NCI-H1694 (cell line): ENCODE results near the gene ZMYM4.
A peak's percentile ranks its signal among the peaks of the same experiment; 100 is the strongest.
"Not testable (repeated sequence)": the region's sequence is repeated elsewhere in the genome, so short reads cannot be mapped to it uniquely, and the experiment has no call there.

Source experiments
- DNase-seq: peaks from one replicate; lab custom pipeline; 2025; lab: John Stamatoyannopoulos, UW

ZMYM4 gene

GRCh38 chr1:35268282-35269200, at the start of gene ZMYM4:
Gene ZMYM4, plus strand, starts transcription at chr1:35268709. Its CDS starts 338 bp downstream, at chr1:35269047.
- peak; percentile 93 for DNase-seq

GRCh38 chr1:35220976-35221375, 47.5 kb upstream of the ZMYM4 start:
- no peak for DNase-seq

- DNase-seq: no peak
These were observed 46.0 kb upstream of the ZMYM4 start for GRCh38 chr1:35222322-35223083.

GRCh38 chr1:35223084-35223630, 45.4 kb upstream of the ZMYM4 start:
- no peak for DNase-seq

- DNase-seq: no peak
These were observed 42.0 kb upstream of the ZMYM4 start for GRCh38 chr1:35226546-35226945.

- DNase-seq: no peak
These were observed 38.7 kb upstream of the ZMYM4 start for GRCh38 chr1:35229587-35230360.

- no peak for DNase-seq
These were observed 37.2 kb upstream of the ZMYM4 start for GRCh38 chr1:35231287-35231686.

GRCh38 chr1:35236772-35237171, 31.7 kb upstream of the ZMYM4 start:
- not testable (repeated sequence) for DNase-seq

GRCh38 chr1:35243691-35244090, 24.8 kb upstream of the ZMYM4 start:
- no peak for DNase-seq

GRCh38 chr1:35247256-35247655, 21.3 kb upstream of the ZMYM4 start:
- no peak for DNase-seq

GRCh38 chr1:35253941-35254340, 14.6 kb upstream of the ZMYM4 start:
- no peak for DNase-seq

- DNase-seq: no peak
These were observed 13.2 kb upstream of the ZMYM4 start for GRCh38 chr1:35255276-35255675.

GRCh38 chr1:35259561-35259960, 8.9 kb upstream of the ZMYM4 start:
- no peak for DNase-seq

- no peak for DNase-seq
These were observed 6.9 kb upstream of the ZMYM4 start for GRCh38 chr1:35261412-35262120.

- no peak for DNase-seq
These were observed 4.5 kb upstream of the ZMYM4 start for GRCh38 chr1:35264035-35264434.

- no peak for DNase-seq
These were observed 3.6 kb upstream of the ZMYM4 start for GRCh38 chr1:35264871-35265270.

GRCh38 chr1:35266306-35266705, 2.2 kb upstream of the ZMYM4 start:
- DNase-seq: no peak

GRCh38 chr1:35269201-35269988, 886 bp downstream of the ZMYM4 start:
- DNase-seq: no peak

- no peak for DNase-seq
These were observed 1.4 kb downstream of the ZMYM4 start for GRCh38 chr1:35269989-35270289.

GRCh38 chr1:35270836-35271235, 2.3 kb downstream of the ZMYM4 start:
- DNase-seq: no peak

GRCh38 chr1:35274197-35274596, 5.7 kb downstream of the ZMYM4 start:
- no peak for DNase-seq
